NCI-H1092 treated with DMSO at 0.1 percent for 48 hours (cell line): ENCODE results near the gene ACE2.

ENCODE experiments used
- DNase-seq: peaks from one replicate; lab custom pipeline; 2025; lab: John Stamatoyannopoulos, UW

Gene ACE2

DNA sequence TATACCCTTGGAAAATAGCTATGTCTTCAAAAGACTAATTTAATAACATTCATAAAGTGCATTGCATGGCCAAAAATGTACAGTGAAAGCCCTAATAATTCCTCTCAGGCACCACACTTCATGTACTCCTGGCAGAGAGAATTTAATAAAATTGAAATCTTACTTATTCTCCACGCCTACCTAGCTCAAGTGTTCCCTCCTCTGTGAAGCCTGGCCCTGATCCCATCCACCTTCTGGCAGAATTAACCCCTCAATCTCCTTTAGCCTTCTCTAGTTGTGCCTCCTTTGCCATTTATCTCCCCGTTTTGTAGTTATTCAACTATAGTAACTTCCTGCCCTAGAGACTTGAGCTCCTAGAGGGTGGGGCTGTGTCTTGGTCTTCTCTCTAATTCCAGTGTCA is 26.7 kb downstream of the ACE2 start:
- no peak for DNase-seq

DNA sequence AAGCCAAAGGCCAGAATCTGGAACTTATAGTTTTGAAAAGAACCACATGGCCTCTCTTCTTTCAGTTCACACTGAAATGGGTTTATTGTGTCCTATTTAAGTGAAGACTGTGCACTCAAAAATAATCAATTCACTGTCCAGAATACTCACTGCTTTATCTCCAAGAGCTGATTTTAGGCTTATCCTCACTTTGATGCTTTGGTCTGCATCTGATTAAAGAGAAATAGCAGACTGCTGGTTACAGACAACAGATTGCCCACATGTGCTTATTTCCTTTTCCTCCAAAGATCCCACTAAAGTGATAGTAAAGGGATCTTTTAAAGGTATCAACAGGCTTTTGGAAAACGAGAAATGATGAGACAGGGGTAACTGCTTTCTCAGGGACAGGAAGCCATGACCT is 30.6 kb downstream of the ACE2 start:
- DNase-seq = no peak

DNA sequence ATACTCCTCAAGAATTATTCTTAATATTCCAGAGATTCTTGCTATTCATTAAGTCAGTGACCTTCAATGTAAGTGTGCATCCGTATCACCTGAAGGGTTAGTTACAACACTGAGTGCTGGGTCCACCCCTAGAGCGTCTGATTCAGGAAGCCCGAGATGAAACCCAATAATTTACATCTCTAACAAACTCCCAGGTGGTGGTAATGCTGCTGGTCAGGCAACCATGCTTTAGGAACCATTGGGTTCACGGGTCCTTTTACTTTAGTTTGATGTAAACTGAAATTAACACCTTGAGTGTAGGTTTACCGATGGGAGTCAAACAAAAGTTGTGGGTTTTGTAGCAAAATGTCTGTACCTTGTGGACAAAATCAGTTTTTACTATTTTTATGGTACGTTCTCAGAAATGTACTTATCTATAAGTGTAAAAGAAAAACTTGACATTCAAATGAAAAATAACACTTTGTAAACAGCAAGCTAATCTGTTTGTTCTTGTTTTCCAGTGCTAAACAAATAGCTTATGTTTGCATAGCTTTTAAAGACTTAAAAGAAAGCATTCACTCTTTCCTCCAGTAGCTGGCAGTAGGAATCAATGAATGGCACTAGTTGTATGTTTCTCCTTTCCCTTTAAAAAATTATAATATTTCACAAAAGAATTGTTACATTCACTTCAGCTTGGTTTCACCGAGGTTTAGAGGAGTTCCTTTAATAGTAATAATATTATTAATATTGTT is 32.7 kb downstream of the ACE2 start:
- DNase-seq = peak; percentile 17

DNA sequence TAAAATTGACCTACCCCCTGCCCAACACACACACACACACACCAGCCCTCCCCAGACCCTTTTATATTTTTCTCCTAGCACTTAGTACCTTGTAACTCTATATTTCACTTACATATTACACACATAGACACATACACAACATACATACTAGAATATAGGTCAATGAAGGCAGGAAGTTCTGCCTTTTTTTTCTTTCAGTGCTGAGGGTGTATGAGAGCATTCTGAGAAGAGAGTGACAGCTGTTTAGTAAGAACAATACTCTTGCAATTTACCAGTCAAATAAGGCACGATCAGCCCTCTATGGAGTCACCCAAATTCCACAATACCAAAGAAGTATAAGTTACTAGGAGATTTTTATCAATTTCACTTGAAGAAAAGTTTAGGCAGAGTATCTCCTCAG is 33.5 kb downstream of the ACE2 start:
- no peak for DNase-seq

DNA sequence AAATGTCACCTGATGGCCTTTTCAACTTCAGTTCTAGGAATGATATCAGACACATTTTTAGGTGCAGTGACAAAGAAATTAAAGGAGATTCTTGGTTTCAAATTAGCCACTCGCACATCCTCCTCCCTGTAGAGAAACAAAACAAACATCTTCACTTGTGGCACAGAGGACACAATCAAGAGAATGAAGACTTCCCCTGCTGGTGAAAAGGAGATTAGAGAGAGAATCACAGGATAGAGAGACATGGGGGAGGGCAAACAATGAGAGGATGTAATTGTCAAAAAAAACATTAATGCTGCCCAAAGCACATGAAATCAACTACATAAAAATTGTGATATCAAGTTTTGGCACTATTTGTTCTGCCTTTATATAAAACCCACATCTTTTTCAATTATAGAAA is 34.5 kb downstream of the ACE2 start:
- no peak for DNase-seq

DNA sequence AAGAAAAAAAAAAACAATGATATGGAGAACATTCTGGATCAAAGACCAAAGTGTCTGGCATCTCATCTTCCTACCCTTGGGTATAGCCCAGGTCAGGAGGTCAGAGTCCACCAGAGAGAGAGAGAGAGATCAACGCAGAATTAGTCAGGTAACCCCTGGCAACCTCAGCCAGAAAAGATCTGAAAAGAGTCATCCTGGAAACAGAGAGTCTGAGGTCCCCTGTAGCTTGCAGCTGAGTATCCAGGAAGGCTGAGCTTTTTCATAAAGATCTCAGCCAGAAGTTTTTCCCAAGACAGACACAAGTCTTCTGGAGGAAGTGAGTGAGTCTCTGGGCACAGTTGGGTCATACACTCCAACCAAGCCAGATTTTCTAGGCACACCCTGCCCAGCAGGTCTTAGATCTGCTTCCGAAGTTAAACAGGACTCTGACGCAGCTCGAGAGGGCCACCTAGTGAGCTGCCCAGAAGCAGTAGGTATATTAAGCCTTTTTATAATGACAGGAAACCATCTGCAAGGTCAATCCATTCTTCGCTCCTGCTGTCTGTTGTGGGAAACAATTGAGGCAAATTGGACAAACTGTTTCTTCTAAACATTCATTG is 35.7 kb downstream of the ACE2 start:
- peak; percentile 66 for DNase-seq

DNA sequence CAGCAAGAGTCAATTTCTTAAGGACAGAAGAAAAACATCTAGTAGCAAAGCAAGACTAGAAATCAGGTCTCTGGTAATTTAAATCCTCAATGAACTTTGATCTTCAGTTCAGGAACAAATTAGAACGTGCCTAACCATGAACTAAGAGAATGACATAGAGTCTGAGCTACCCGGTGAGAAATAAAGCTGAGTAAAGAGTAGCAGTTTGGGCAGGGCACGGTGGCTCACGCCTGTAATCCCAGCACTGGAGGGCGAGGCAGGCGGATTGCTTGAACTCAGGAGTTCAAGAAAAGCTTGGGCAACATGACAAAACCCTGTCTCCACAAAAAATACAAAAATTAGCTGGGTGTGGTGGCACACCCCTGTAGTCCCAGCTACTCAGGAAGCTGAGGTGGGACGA is 37.7 kb downstream of the ACE2 start:
- DNase-seq = no peak

DNA sequence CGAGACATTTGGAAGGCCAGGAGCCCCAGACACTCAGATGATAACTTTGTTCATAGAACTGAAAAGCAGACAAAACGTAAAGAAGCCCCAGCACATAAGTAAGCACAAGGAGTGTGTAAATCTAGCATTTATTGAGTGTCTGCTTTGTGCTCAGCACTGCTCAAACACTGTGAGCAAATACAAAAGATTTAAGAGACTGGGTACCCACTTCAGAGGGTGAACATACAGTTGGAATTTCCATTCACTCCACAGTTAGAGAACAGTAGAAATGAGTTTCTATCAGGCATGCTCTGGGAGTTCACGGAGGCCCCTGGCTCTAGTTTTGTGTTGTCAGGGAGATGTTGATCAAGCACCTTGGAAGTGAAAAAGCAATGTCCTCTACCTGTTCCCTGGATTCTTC is 39.8 kb downstream of the ACE2 start:
- no peak for DNase-seq

DNA sequence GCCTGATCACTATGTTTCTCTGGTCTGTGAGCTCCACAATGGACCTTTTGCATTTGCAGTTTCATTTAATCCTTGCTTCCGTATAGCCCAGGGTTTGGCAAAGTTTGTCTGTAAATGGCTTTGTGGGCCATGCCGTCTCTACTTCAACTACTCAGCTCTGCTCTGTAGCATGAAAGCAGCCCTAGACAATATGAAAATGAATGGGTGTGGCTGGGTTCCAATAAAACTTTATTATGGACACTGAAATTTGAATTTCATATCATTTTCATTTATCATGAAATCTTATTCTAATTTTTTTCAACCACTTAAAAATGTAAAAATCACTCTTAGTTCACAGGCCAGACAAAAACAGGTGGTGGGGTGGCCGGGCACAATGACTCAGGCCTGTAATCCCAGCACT is 41.5 kb downstream of the ACE2 start:
- no peak for DNase-seq

DNA sequence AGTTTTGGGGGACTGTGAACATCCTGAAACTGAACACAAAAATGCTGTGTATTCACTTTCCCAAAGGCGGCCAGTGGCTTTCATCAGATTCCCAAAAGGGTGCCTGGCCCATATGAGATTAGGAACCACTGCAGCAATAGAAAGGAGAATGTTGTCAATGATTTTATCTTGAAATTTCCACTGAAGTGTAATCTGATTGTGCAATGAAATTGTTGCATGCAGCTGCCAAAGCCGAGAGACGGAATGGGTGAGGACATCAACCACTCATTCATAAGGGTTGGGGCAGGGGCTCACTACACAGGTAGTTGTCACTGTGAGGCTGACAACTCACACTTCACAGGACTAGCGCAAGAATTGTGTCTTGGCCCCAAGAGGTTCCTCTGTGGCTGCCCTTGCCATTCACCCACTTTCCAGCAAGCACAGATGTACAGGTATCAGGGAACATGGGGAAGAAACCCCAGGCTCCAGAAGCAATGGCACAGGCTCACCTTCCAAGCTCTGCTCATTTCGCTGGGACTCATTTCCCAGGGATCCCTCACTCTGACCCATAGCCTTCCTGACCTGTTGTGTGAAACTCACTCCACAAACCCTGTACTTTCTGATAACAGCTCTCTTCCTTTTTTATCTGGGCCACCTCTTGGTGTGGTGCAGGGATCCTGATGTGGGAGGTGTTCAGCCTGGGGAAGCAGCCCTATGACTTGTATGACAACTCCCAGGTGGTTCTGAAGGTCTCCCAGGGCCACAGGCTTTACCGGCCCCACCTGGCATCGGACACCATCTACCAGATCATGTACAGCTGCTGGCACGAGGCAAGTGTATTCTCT is 51.4 kb downstream of the ACE2 start:
- no peak for DNase-seq

DNA sequence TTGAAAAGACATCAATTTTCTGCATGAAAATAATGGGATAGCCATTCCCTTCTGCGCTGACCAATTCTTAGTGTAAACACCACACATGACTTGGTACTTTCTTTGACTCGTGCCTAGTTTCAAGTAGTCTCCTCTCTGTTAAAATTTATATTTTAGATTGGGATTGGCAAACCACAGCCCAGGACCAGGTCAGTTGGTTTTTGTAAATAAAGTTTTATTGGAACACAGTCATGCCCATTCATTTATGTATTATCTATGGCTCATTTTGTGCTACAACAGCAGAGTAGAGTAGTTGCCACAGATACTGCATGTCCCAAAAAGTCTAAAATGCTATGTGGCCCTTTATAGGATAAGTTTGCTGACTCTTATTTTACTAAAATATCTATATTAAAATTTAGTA is 53.4 kb downstream of the ACE2 start:
- DNase-seq = no peak

DNA sequence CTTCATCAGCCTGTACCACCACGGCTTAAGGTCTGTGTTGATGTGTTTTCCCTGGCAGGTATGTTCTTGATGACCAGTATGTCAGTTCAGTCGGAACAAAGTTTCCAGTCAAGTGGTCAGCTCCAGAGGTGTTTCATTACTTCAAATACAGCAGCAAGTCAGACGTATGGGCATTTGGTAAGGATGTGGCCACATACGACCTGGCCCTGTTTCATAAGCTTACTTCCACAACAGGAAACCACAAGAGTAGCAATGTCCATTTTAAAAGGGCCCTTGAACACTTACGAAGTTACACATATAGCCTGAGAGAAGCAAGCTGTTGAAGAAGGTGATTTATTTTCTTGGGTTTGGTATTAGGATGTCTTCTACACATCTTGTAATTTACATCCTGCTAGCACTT is 54.0 kb downstream of the ACE2 start:
- DNase-seq = no peak

DNA sequence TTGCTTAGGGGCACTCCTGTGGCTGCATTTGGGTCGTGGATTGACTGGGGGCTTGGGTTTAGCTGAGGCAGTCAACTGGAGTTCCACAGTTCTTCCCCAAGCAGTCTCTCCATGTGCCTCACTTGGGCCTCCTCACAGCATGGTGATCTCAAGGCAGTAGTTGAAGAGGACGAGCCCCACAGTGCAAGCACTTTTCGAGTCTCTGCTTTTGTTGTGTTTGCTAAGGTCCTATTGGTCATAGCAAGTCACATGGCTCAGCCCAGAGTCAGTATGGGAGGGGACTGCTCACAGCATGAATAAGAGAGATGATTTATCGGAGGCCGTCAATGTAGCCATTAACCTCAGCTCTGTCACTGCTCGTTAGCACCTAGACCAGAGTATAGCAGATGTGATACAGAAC is 70.4 kb downstream of the ACE2 start:
- DNase-seq = no peak

DNA sequence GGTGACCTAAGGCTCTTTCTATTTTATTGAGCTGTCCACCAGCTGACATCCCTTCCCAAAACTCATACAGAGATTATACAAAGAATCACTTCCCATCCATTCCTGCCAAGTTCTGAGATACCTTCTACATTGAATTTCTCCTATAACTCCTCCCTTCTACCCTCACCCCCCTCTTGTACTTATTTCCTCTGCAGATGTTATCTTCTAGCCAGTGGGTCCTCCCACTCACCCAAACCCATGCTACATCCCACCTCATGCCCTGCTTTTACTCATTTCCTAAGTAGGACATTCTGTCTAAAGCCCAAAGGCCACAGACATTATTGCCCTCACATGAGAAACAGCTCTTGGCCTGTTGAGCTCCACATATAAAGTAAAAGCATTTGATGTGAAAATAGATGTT is 71.6 kb downstream of the ACE2 start:
- DNase-seq = no peak

DNA sequence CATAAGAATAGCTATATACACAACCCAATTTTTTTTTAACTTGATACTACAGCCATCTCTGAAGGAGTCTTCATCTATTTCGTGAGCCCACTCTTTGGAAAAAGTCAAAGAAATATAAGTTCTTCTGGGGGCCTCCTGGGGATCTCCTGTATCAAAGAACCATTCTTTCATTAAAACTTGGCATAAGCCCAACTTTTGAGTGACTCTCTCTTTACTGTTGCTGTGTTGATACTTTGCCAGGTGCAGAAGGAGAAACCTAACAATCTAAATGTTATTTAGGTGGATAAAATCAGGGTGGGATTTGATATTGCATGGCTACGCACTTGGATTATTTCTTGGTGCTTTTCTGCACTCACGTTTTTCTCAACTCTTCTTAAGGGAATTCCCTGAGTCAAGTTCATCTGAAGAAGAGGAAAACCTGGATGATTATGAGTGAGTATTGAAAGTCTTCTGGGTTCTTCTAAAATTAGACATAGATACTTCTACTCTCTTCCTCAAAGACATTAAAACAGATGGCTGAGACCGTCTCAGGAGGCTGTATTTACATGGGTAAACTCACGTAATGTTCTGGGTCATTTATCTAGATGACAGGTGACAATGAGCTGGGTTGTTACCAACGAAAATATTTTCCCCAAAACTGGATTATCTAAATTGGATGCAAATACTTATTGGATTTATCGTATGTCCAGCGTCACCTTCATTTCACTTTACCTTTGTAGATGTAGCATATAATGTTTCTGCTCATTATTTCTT is 74.9 kb downstream of the ACE2 start:
- peak; percentile 72 for DNase-seq

DNA sequence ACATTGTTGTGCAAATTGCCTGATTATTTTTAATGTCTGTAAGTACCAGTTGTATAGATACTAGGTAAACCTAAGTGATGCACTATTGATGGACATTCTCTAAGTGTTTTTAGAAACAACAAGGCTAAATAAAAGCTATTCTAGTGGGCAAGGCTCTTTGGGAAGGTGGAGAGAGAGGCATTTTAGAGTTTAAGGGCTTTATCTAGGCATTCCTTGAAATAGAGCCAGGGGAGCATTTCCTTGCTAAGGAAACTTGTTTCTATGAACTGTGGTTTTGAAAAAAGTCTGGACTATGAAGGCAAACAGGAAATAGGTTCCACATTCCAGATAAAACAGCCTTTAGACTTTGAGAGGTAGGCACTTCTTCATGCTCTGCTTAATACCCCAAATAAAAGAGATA is 76.3 kb downstream of the ACE2 start:
- no peak for DNase-seq

DNA sequence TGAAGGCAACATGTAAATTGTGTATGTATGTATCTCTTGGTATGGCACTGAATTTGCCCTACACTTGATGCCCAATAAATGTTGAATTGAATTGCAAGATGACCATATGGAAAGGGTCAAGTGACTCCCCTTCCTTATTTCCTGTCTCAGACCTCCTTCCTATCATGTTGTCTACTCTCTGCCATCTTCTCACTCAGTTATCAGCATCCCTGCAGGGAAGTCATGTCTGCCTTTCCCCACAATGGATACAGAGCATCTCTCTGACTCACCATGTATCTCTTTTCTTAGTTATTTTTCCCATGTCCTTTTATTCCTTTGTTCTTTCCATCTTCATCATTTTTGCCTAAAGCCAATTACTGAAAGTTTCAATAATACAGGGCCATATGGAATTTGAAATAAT is 77.7 kb downstream of the ACE2 start:
- DNase-seq = no peak

DNA sequence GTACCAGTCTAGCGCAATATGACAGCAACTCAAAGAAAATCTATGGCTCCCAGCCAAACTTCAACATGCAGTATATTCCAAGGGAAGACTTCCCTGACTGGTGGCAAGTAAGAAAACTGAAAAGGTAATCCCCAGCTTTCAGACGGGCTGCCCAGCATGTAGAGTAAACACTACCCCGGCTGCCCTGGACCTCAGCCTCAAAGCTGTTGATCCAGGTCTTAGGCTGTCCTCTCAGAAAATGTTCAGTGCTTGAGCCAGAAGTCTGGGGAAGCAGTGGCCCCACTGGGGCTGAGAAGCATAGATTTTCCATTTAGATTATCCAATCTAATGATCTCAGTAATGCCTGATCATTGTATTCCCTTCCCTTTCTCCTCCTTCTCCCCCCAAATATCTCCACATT is 78.3 kb downstream of the ACE2 start:
- DNase-seq = no peak

DNA sequence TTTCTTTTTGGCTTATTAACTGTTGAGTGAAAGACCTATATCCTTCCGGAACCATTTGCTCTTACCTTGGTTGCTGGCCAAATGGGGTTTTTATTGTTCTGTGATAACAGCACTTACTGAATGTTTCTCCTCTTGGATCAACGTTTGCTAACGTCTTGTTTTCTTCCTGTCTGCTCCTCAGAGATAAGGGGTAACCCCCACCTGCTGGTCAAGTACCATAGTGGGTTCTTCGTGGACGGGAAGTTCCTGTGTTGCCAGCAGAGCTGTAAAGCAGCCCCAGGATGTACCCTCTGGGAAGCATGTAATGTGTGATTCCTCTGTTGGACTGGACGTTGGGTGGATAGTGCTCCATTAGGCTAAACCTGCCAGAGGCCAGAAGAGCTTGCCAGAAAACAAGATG is 84.8 kb downstream of the ACE2 start:
- DNase-seq = peak; percentile 77

DNA sequence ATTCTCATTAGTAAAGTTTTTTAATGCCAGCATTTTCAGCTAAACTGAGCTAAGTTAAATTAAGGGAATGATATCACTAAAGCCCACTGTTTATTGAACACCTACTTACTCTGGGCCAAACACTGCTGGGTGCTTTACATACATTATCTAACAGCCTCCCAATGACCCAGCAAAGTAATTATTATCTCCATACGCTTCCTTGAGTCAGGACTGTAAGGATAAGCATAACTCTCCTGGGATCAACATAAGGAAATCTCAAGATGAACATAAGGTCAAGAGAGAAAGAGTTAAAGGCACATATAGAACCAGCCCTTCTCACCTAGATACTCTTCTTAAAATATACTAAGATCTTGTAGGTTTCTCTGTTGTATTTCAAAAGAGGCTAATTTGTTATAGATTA is 86.5 kb downstream of the ACE2 start:
- no peak for DNase-seq

DNA sequence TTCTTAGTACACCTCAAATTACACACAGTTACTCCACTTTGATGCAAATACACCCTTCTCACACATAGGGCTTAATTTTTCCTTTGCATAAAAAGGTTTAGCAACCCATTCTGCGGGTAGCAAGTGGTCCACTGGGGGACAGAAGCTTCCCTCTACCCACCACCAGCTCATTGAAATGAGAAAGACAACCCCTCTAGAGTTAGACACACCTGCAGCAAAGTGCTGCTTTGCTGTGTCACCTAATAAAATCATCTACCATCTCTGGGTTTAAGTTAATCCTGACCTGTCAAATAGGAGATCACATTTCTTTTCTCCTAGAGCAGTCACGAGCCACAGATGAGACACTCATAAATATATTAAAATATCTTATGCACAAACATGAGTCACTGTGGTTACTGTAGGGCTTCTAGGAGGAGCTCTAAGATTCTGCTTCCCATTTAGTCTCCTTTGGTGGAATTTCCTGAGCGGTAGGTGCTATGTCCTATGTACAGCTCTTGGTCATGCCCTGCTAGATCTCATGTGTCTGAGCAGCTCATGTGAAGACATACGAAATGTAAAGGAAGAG is 88.3 kb downstream of the ACE2 start:
- DNase-seq = no peak

DNA sequence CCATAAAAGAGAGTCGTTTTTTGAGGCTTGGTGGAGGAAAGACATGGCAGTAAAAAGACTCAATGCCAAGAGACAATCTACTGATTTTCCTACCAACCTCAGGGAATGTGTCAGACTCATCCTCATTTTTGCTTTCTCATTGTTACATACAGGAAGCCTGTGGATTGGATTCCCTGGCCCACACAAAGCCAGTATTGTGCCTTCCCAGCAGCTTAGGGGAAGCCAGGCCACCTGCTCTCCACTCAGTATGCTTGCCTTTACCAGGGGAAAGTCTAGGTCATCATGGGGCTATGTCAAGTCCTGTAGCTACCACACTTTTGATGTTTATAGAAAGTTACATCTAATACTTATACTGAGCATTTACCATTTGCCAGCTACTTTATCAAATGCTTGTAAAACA is 89.2 kb downstream of the ACE2 start:
- no peak for DNase-seq
